Endodermal cell (in vitro differentiated cells): ENCODE results near the gene PER1. TPM values are rescaled to one million over a fixed set of nuclear protein-coding genes. Genes with fewer than 3 reads are reported as not detected.
A peak's percentile ranks its signal among the peaks of the same experiment; 100 is the strongest.
"Not testable (repeated sequence)": the region's sequence is repeated elsewhere in the genome, so short reads cannot be mapped to it uniquely, and the experiment has no call there.

Experiments used
- DNase-seq: peaks from one replicate; pipeline ENCODE4 v3.0.0-alpha.2; 2017
- H3K27ac ChIP-seq: 2 replicates; pipeline ENCODE4 v1.5.1; 2013; ENCODE audit warnings: mild to moderate bottlenecking, low read depth, low read length, moderate library complexity
- H3K27me3 ChIP-seq: 2 replicates; pipeline ENCODE4 v1.6.1; 2013; ENCODE audit warnings: mild to moderate bottlenecking, low read length, moderate library complexity; ENCODE audit not compliant: insufficient read depth, control insufficient read depth, poor library complexity, severe bottlenecking
- H3K36me3 ChIP-seq: 2 replicates; pipeline ENCODE4 v1.7.0; 2013; ENCODE audit warnings: mild to moderate bottlenecking, low read length, moderate library complexity; ENCODE audit not compliant: control insufficient read depth, insufficient read depth
- H3K4me1 ChIP-seq: one replicate; pipeline ENCODE4 v1.7.0; 2013; ENCODE audit warnings: low read length; ENCODE audit not compliant: control insufficient read depth, insufficient read depth
- H3K4me3 ChIP-seq: 2 replicates; pipeline ENCODE4 v1.5.1; 2013; ENCODE audit warnings: mild to moderate bottlenecking, low read length, moderate library complexity
- H3K9ac ChIP-seq: 2 replicates; pipeline ENCODE4 v1.6.1; 2013; ENCODE audit warnings: mild to moderate bottlenecking, low read length, moderate library complexity; ENCODE audit not compliant: poor library complexity, severe bottlenecking; ENCODE audit errors: extremely low read depth
- H3K9me3 ChIP-seq: 2 replicates; pipeline ENCODE4 v1.6.1; 2013; ENCODE audit warnings: mild to moderate bottlenecking, low read length, moderate library complexity; ENCODE audit not compliant: control insufficient read depth
- H3K27ac Mint-ChIP-seq: 2 replicates; pipeline ENCODE4 v1.8.0; 2020; ENCODE audit warnings: mixed read lengths
- H3K27me3 Mint-ChIP-seq: 2 replicates; pipeline ENCODE4 v1.8.0; 2021; ENCODE audit warnings: mild to moderate bottlenecking, mixed read lengths; ENCODE audit not compliant: insufficient read depth
- H3K36me3 Mint-ChIP-seq: 2 replicates; pipeline ENCODE4 v1.8.0; 2020; ENCODE audit warnings: low read depth, mixed read lengths
- H3K4me1 Mint-ChIP-seq: 2 replicates; pipeline ENCODE4 v1.8.0; 2020; ENCODE audit warnings: mixed read lengths
- H3K4me3 Mint-ChIP-seq: 2 replicates; pipeline ENCODE4 v1.8.0; 2020; ENCODE audit warnings: mild to moderate bottlenecking, moderate library complexity, mixed read lengths
- H3K9me3 Mint-ChIP-seq: 2 replicates; pipeline ENCODE4 v1.8.0; 2020; ENCODE audit warnings: mild to moderate bottlenecking, mixed read lengths
- WGBS, 2 experiments: methylation state at CpG; one replicate each; pipeline versions ENCODE4 v1.1.5 to v1.1.7; 2013; ENCODE audit warnings: missing lambda C conversion rate in 2 of 2, mixed read lengths in 1 of 2; ENCODE audit not compliant: insufficient coverage in 1 of 2, insufficient read length in 1 of 2; 5-methylcytosine and 5-hydroxymethylcytosine counted together
- total RNA-seq, 2 donors: library from RNA; stranded (reverse); fragmentation: NEBNext Ultra II Directional in 1 of 2; extraction: Animal tissue kit (Norgen Biotek cat#: 25700) in 1 of 2; gene quantifications; 2 replicates in 1 of 2; 3 replicates in 1 of 2; pipeline ENCODE4 v1.2.1, GENCODE V29; 2021
- TF ChIP-seq, protein P1 (sequence below): fragments of 200-600 bp; sonication (generic); conservative IDR thresholded peaks from 2 replicates; pipeline ENCODE4 v1.5.0; 2021; ENCODE audit warnings: antibody characterized with exemption, mild to moderate bottlenecking

Gene PER1
- total RNA-seq, 2 donors from 2014 or later, result 38.3 to 53.7 TPM

DNA sequence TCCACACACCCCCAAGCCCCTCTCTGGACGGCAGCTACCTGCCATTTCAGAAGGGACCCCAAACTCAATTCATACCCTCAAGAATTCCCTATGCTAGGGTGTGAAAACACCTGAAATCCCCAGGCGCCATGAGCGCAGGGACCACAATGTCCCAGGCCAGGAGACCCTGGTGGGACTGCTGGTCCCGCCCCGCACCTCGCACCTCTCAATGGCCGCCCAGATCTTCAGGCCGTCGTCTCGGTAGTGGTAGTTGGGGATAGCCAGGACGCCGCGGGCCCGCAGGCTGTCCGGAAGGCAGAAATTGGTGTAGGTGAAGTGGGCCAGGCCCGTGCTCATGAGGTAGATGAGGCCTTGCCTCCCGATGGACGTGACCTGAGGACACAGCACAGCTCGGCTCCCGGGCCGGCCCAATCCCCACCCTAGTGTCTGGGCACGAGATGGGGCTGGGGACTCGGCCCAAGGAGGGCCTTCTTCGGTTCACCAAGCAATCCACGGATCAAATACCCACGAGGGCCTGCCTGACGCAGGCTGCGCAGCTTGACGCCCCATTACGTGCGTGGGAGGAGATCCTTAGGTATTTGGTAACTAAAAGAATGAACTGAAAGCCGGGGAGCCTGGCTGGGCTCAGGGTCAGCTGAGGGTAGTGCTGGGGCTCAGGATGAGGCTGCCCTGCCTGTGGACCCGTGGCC lies 43.1 kb downstream of the PER1 start:
- Mint-ChIP-seq H3K9me3 (no peaks in the 10 kb centered on the region), H3K4me1 (peaks cover 2% of the 10 kb centered on the region), H3K27ac (no peak overlapping the region), H3K27me3 (peaks cover 84% of the 10 kb centered on the region), H3K4me3 (peak overlapping the region; percentile 56), H3K36me3 (no peaks in the 10 kb centered on the region)
- Histone ChIP-seq H3K9me3 (no peaks in the 10 kb centered on the region), H3K4me1 (no peaks in the 10 kb centered on the region), H3K36me3 (no peaks in the 10 kb centered on the region), H3K27me3 (peaks cover 71% of the 10 kb centered on the region), H3K27ac (no peak overlapping the region), H3K9ac (no peak overlapping the region), H3K4me3 (no peak overlapping the region)
- WGBS, 2 experiments, result 91 to 96% methylated on average over 22 to 32 of the region's 33 CpGs
- DNase-seq, result no peak
- TF ChIP-seq, protein P1, sequence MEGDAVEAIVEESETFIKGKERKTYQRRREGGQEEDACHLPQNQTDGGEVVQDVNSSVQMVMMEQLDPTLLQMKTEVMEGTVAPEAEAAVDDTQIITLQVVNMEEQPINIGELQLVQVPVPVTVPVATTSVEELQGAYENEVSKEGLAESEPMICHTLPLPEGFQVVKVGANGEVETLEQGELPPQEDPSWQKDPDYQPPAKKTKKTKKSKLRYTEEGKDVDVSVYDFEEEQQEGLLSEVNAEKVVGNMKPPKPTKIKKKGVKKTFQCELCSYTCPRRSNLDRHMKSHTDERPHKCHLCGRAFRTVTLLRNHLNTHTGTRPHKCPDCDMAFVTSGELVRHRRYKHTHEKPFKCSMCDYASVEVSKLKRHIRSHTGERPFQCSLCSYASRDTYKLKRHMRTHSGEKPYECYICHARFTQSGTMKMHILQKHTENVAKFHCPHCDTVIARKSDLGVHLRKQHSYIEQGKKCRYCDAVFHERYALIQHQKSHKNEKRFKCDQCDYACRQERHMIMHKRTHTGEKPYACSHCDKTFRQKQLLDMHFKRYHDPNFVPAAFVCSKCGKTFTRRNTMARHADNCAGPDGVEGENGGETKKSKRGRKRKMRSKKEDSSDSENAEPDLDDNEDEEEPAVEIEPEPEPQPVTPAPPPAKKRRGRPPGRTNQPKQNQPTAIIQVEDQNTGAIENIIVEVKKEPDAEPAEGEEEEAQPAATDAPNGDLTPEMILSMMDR, result no peak

DNA sequence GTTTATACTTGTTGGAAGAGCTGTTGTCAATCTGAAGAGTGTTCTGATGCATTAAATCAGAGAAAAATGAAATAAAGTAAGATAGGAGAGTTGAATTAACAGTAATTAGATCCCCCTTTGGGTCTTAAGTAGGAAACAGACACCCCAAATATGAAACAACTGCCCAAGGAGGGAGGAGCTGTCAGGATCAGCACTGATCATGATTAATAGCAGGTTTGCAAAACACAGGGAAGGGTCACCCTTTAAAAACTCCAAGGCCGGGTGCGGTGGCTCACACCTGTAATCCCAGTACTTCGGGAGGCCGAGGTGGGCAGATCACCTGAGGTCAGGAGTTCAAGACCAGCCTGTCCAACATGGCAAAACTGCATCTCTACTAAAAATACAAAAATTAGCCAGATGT lies 45.2 kb downstream of the PER1 start:
- not testable (repeated sequence) for H3K9me3 Mint-ChIP-seq, H3K36me3 ChIP-seq, H3K4me1 Mint-ChIP-seq, H3K27ac Mint-ChIP-seq, H3K36me3 Mint-ChIP-seq, H3K27ac ChIP-seq, H3K4me3 ChIP-seq, H3K4me1 ChIP-seq, H3K9ac ChIP-seq, DNase-seq, H3K4me3 Mint-ChIP-seq, H3K9me3 ChIP-seq
- H3K27me3 Mint-ChIP-seq, result peaks cover 74% of the 10 kb centered on the region
- peaks cover 50% of the 10 kb centered on the region for H3K27me3 ChIP-seq
- 78 to 95% methylated on average over 4 of the region's 4 CpGs for WGBS, 2 experiments

DNA sequence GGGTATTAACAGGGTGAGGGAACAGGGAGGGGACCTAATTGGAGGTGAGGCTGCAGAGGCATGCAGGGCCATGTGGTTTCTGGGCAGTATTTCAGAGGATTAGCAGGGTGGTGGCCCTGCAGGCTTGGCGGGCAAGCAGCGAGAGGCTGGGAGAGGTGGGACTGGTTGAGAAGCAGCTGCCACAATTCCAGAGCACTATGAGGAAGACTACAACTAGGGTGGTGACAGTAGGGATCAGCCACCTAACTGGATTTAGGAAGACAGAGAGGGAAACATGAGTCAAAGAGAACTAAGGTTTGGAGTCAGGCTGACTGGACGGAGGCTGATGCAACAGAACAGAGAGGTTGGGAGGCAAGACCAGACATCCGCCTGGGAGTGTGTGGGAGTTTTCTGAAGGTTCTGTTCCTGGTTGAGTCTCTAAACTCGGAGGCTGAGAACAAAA lies 46.2 kb downstream of the PER1 start:
- Mint-ChIP-seq H3K27ac (no peak overlapping the region), H3K9me3 (no peaks in the 10 kb centered on the region), H3K4me1 (peaks cover 2% of the 10 kb centered on the region), H3K27me3 (peaks cover 64% of the 10 kb centered on the region), H3K4me3 (no peak overlapping the region), H3K36me3 (no peaks in the 10 kb centered on the region)
- H3K27me3 ChIP-seq, result peaks cover 40% of the 10 kb centered on the region
- no peaks in the 10 kb centered on the region for H3K9me3 ChIP-seq
- DNase-seq, result no peak
- H3K36me3 ChIP-seq, result no peaks in the 10 kb centered on the region
- no peak overlapping the region for H3K27ac ChIP-seq
- H3K9ac ChIP-seq, result no peak overlapping the region
- H3K4me1 ChIP-seq, result no peaks in the 10 kb centered on the region
- TF ChIP-seq, protein P1, result no peak
- no peak overlapping the region for H3K4me3 ChIP-seq
- WGBS, 2 experiments, result 85 to 86% methylated on average over 4 to 5 of the region's 5 CpGs
